Caco-2 (cell line): Measurements from ENCODE around the gene GRK5. TPM values are rescaled to one million over a fixed set of nuclear protein-coding genes. Genes with fewer than 3 reads are reported as not detected.

Experiments used
- BruUV-seq: library from RNA; stranded (reverse); fragments of 400-500 nt; replicated peaks from 2 replicates; lab custom pipeline; 2021; lab: Mats Ljungman, UMichigan
- CTCF ChIA-PET: fragments of 300-600 bp; sonication (Branson Sonifier 250); formaldehyde crosslinking; loops from one replicate; lab custom pipeline; 2022; ENCODE audit warnings: antibody characterized with exemption; lab: Charles Lee
- POLR2A ChIA-PET: fragments of 300-600 bp; sonication (Branson Sonifier 250); formaldehyde crosslinking; loops from one replicate; lab custom pipeline; 2022; ENCODE audit warnings: antibody characterized with exemption; lab: Charles Lee
- DNase-seq, 2 experiments: peaks; one replicate each; pipeline versions ENCODE4 v3.0.0 to v3.0.0-alpha.2; 2020 to 2022
- H3K27me3 ChIP-seq: replicated peaks from 2 replicates; pipeline ENCODE4 v1.6.0; 2011; ENCODE audit warnings: low read length; ENCODE audit not compliant: control insufficient read depth, insufficient read depth
- H3K36me3 ChIP-seq: 2 replicates; pipeline ENCODE4 v1.5.1; 2011; ENCODE audit warnings: low read length; ENCODE audit not compliant: control insufficient read depth, insufficient read depth
- H3K4me1 ChIP-seq: fragments of 250-450 bp; sonication (Bioruptor Pico); 2 replicates; pipeline ENCODE4 v1.5.1; 2020; ENCODE audit warnings: mild to moderate bottlenecking
- H3K4me3 ChIP-seq: 2 replicates; pipeline ENCODE4 v1.5.1; 2011; ENCODE audit warnings: low read depth, mild to moderate bottlenecking, control low read depth, low read length
- H3K9me3 ChIP-seq: fragments of 250-450 bp; sonication (Bioruptor Pico); 2 replicates; pipeline ENCODE4 v1.5.1; 2020; ENCODE audit warnings: mild to moderate bottlenecking, moderate library complexity
- H3K27ac Mint-ChIP-seq: one replicate; pipeline ENCODE4 v1.8.0; 2022; ENCODE audit warnings: mixed read lengths; ENCODE audit not compliant: unreplicated experiment
- H3K27me3 Mint-ChIP-seq: one replicate; pipeline ENCODE4 v1.8.0; 2022; ENCODE audit warnings: mixed read lengths; ENCODE audit not compliant: insufficient read depth, unreplicated experiment
- H3K36me3 Mint-ChIP-seq: one replicate; pipeline ENCODE4 v1.8.0; 2022; ENCODE audit warnings: mild to moderate bottlenecking, mixed read lengths; ENCODE audit not compliant: insufficient read depth, unreplicated experiment
- H3K4me1 Mint-ChIP-seq: one replicate; pipeline ENCODE4 v1.8.0; 2022; ENCODE audit warnings: low read depth, mixed read lengths; ENCODE audit not compliant: unreplicated experiment
- H3K4me3 Mint-ChIP-seq: one replicate; pipeline ENCODE4 v1.8.0; 2022; ENCODE audit warnings: mild to moderate bottlenecking, moderate library complexity, mixed read lengths; ENCODE audit not compliant: unreplicated experiment
- H3K9me3 Mint-ChIP-seq: one replicate; pipeline ENCODE4 v1.8.0; 2022; ENCODE audit warnings: mixed read lengths; ENCODE audit not compliant: unreplicated experiment
- intact Hi-C: fragments of 100-400 bp; cut with micrococcal nuclease; formaldehyde crosslinking; loops from one replicate; pipeline ENCODE4 v1.10.0; 2022; ENCODE audit not compliant: unreplicated experiment
- total RNA-seq: library from RNA; stranded (reverse); gene quantifications from 2 replicates; pipeline ENCODE4 v1.2.3, GENCODE V29; 2022
- TF ChIP-seq, protein P1 (sequence below), 2 experiments: fragments of 200-600 bp in 1 of 2; IDR thresholded peaks; 1 replicate in 1 of 2; 2 replicates in 1 of 2; pipeline versions ENCODE4 v1.5.1 to v1.8.0; 2011 to 2022; ENCODE audit warnings: antibody characterized with exemption in 1 of 2, control low read depth in 1 of 2, inconsistent platforms in 1 of 2, low read depth in 1 of 2, low read length in 1 of 2, mild to moderate bottlenecking in 1 of 2, moderate library complexity in 1 of 2; ENCODE audit not compliant: insufficient read depth in 1 of 2, severe bottlenecking in 1 of 2, unreplicated experiment in 1 of 2

Gene GRK5
- total RNA-seq, 1 experiment from 2014 or later, result 7.7 TPM

DNA sequence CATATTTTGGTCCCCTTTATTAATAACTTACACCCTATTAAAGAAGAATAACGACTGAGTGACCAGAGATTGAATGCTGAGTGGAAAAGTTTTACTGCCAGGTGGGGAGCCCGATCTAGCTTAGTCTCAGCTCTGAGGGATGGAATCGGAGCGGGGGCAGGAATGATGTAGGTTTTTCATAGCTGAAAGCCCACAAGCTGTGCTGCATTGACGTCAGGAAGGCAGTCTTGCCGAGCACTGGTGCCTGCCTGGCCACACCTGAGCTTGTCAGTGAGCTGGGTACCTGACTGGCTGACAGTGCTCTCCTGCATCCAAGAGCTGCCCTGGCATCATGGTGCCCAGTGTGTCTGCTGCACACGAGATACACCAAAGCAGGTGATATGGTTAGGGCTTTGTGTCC is 34.8 kb downstream of the GRK5 start:
- DNase-seq, result no peak
- Histone ChIP-seq H3K36me3 (no peaks in the 10 kb centered on the region), H3K4me1 (peaks cover 48% of the 10 kb centered on the region), H3K27me3 (no peaks in the 10 kb centered on the region), H3K9me3 (no peaks in the 10 kb centered on the region), H3K4me3 (no peak overlapping the region)
- Mint-ChIP-seq H3K4me1 (peaks cover 43% of the 10 kb centered on the region), H3K9me3 (no peaks in the 10 kb centered on the region), H3K4me3 (no peak overlapping the region), H3K36me3 (no peaks in the 10 kb centered on the region), H3K27me3 (no peaks in the 10 kb centered on the region), H3K27ac (peak overlapping the region; percentile 51)
- intact Hi-C loops, result loop anchor here (2.0 kb wide), 1 partner anchor 35 kb away; the partner anchor contains the start of gene GRK5
- BruUV-seq, result no TSS peak
- ChIA-PET POLR2A (no interaction called here), CTCF (interaction anchor here (1.1 to 1.3 kb wide), 2 partner anchors 12 to 29 kb away, joined by 3 to 4 read pairs; no protein-coding TSS in a partner anchor)
- TF ChIP-seq, protein P1, sequence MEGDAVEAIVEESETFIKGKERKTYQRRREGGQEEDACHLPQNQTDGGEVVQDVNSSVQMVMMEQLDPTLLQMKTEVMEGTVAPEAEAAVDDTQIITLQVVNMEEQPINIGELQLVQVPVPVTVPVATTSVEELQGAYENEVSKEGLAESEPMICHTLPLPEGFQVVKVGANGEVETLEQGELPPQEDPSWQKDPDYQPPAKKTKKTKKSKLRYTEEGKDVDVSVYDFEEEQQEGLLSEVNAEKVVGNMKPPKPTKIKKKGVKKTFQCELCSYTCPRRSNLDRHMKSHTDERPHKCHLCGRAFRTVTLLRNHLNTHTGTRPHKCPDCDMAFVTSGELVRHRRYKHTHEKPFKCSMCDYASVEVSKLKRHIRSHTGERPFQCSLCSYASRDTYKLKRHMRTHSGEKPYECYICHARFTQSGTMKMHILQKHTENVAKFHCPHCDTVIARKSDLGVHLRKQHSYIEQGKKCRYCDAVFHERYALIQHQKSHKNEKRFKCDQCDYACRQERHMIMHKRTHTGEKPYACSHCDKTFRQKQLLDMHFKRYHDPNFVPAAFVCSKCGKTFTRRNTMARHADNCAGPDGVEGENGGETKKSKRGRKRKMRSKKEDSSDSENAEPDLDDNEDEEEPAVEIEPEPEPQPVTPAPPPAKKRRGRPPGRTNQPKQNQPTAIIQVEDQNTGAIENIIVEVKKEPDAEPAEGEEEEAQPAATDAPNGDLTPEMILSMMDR (IDR thresholded peaks at IDR 0.05; ENCODE audit: insufficient read depth in 1 of 2, low read depth in 1 of 2, low read length in 1 of 2, severe bottlenecking in 1 of 2, unreplicated experiment in 1 of 2), result no peak

DNA sequence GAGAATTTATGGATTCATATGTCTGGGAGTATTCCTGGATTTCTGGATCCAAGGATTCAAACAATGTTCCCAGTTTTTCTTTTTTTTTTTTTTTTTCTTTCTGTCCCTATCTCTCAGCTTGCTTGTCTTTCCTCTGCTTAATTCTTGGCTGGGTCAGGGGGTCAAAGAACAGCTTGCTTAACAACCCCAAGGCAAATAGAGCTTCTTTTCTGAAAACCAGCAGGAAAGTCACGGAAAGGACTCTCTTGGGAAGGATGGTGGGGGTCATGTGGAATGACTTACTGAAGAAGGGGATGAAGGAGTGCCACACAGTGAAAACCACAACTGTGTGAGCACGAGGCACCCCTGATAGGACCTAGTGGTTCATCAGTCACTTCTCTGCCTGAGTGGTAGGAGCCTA is 36.1 kb downstream of the GRK5 start:
- Mint-ChIP-seq H3K4me3 (peak overlapping the region; percentile 44), H3K9me3 (no peaks in the 10 kb centered on the region), H3K36me3 (no peaks in the 10 kb centered on the region), H3K4me1 (peaks cover 30% of the 10 kb centered on the region), H3K27me3 (no peaks in the 10 kb centered on the region), H3K27ac (peak overlapping the region; percentile 34)
- Histone ChIP-seq H3K36me3 (no peaks in the 10 kb centered on the region), H3K27me3 (no peaks in the 10 kb centered on the region), H3K4me1 (peaks cover 40% of the 10 kb centered on the region), H3K4me3 (peak overlapping the region; percentile 15), H3K9me3 (no peaks in the 10 kb centered on the region)
- CTCF ChIA-PET, result interaction anchor here (0.7 to 1.3 kb wide), 6 partner anchors 10 to 44 kb away, joined by 3 to 11 read pairs (median 6); partner anchors contain the start of gene GRK5
- DNase-seq, result peak; percentile 59 to 68
- BruUV-seq, result no TSS peak
- intact Hi-C loops, result loop anchor here (1.0 to 2.0 kb wide), 2 partner anchors 10 to 37 kb away; partner anchors contain the start of gene GRK5
- TF ChIP-seq, protein P1 (IDR thresholded peaks at IDR 0.05; ENCODE audit: insufficient read depth in 1 of 2, low read depth in 1 of 2, low read length in 1 of 2, severe bottlenecking in 1 of 2, unreplicated experiment in 1 of 2), result no peak
- POLR2A ChIA-PET, result no interaction called here

DNA sequence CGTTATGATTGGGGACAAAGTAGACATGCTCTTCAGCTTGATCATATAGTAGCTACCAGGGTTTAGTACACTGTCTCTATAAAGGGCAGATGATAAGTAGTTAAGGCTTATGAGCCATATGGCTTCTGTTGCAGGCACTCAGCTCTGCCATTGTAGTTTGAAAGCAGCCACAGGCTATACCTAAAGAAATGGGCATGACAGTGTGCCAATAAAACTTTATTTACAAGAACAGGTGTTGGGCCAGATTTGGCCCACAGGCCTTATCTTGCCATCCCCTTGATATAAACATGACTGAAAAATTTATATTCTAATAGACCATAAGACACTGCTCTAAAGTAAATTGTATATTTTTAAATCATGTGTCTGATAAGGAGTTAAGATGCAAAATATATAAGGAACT is 36.6 kb downstream of the GRK5 start:
- CTCF ChIA-PET, result interaction anchor here (0.7 to 1.3 kb wide), 5 partner anchors 9 to 45 kb away, joined by 3 to 11 read pairs (median 4); no protein-coding TSS in a partner anchor
- intact Hi-C loops, result loop anchor here (1.0 to 2.0 kb wide), 2 partner anchors 9 to 37 kb away; partner anchors contain the start of gene GRK5
- POLR2A ChIA-PET, result no interaction called here
- Mint-ChIP-seq H3K4me1 (peaks cover 29% of the 10 kb centered on the region), H3K27ac (peak overlapping the region; percentile 34), H3K4me3 (peak overlapping the region; percentile 44), H3K36me3 (no peaks in the 10 kb centered on the region), H3K27me3 (no peaks in the 10 kb centered on the region), H3K9me3 (no peaks in the 10 kb centered on the region)
- Histone ChIP-seq H3K27me3 (no peaks in the 10 kb centered on the region), H3K9me3 (no peaks in the 10 kb centered on the region), H3K36me3 (no peaks in the 10 kb centered on the region), H3K4me1 (peaks cover 40% of the 10 kb centered on the region), H3K4me3 (peak overlapping the region; percentile 15)
- DNase-seq, result no peak
- no TSS peak for BruUV-seq
- TF ChIP-seq, protein P1 (IDR thresholded peaks at IDR 0.05; ENCODE audit: insufficient read depth in 1 of 2, low read depth in 1 of 2, low read length in 1 of 2, severe bottlenecking in 1 of 2, unreplicated experiment in 1 of 2), result no peak
